HG03460 (cell line): Measurements from ENCODE around the gene GSTM3.
"Not testable (repeated sequence)": the region's sequence is repeated elsewhere in the genome, so short reads cannot be mapped to it uniquely, and the experiment has no call there.

Experiments
- ATAC-seq: cut with Tn5 transposase; IDR thresholded peaks from one replicate; pipeline ENCODE4 v1.9.1; 2021; ENCODE audit not compliant: unreplicated experiment

Gene GSTM3

DNA sequence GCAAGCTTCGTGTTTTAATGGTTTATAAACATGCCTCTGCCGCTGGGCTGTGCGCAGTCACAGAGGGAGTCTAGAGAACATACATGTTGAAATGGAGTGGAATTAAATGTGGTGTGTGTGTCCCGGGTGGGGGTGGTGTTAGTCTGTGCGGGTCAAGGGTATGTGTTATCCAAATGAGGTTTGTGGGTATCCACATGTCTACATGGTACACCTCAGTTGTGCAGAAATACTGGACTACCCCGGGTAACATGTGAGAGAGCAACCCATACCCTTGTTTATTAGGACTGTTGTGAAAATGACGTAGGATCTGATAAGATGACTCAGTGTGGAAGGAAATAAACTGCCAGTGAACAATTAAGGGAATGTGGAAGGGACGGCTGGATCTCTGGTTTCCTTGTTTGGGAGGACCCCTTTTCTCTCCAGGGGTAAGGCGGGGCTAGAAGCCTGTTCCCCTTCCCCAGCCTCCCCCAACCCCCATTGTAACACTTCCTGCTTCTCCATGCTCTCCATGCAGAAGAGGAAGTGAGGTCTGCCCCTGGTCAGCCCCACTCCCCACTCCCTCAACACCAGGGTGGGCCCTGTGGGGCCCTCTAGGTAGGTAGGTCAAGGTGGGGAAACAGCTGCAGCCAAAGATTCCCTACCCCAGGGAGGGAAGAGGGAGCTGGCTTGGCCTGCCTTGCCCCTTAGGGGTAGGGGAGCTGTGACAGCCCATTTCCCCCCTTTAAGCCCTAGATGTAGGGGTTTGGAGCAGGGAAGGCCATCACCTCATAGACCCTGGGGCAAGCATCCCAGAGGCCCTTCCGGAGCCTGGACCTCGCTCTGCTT is 22.2 kb upstream of the GSTM3 start:
- no peak for ATAC-seq

DNA sequence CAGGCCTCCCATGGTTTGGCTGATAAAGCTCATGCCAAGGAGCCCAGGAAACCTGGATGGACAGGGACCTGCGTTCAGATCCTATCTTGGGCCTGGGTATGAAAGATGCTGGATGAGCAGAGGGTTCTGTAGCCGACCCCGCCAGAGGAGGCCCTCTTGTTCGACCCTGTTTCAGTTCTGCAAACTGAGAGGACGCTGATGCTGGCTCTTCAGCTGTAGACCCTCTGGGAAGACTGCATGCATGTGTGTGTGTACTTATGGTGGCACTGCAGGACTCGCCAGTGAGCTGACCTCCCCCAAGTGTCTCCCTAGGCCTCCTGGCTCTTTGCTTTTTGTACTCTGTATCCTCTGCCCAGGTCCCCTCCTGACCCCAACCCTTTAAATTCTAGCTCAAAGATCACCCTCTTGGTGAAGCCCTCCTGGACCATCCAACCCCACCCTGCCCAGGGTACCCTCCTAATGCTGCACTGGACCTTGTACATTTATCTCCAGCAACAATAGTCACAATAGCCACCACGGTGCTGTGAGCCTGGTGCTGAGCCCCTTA is 21.3 kb upstream of the GSTM3 start:
- ATAC-seq, result no peak

DNA sequence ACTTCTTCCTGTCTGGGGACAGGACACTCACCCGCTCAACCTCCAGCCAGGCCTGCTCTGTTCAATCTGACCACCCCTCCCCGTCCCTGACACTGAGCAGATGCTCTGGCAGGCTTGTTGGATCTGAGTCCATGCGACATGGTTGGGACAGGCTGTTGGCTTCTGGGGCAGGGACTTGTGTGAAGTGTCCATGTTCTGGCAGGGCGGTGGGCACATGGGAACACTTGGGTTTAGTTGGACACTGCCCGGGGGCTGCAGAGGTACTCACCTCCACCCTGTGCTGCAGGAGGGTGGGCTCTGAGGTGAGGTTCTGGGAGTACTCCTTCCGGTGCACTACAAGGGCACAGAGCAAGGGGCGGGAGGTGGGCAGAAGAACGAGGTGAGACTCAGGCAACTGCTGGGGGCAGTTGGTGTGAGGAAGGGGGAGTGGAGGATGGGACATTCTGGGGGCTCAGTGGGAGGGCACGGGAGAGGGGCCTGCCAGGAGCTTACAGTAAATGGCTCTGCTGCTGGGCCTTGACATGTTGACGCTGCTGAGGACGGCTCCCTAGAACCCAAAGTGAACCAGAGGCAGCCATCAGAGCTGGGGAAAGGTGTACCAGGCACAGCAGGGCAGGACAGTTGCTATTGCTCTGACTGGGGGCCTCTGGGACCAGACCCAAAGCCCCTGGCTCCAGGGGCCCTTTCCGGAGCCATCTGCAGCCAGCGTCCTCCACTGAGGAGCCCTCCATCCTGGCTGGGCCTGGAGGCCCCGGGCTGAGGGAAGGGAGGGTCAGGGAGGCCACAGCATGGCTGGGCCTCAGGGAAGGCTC is 20.6 kb upstream of the GSTM3 start:
- no peak for ATAC-seq

DNA sequence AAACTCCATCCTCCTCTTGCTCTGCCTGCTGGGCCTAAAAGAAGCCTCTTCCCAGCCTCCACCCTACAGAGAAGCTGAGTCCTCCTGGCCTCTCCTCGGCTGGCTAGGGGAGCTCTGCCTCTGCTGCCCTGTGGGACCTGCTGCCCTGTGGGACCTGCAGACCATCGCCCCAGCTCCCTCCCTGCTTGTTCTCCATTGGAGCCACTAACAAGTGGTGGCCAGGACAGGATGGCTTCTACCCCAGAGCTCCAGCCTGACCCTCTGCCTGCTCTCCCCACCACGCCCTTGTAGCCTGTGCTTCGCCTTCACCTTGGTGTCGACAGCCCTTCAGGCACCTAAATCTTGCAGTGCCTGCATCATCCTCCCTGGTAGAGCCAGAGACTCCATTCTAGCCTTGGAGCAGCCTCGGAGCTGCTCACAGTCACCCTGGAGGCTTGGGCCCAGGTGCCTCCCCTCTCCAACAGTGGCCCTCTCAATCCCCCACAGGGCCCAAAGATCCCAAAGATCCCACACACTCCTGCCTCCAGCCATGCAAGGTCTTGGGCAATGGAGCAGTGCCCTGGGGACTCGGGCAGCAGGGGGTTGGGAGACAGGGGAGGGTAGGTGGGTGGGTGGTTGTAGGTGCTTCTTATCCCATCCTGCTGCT is 19.9 kb upstream of the GSTM3 start:
- no peak for ATAC-seq

DNA sequence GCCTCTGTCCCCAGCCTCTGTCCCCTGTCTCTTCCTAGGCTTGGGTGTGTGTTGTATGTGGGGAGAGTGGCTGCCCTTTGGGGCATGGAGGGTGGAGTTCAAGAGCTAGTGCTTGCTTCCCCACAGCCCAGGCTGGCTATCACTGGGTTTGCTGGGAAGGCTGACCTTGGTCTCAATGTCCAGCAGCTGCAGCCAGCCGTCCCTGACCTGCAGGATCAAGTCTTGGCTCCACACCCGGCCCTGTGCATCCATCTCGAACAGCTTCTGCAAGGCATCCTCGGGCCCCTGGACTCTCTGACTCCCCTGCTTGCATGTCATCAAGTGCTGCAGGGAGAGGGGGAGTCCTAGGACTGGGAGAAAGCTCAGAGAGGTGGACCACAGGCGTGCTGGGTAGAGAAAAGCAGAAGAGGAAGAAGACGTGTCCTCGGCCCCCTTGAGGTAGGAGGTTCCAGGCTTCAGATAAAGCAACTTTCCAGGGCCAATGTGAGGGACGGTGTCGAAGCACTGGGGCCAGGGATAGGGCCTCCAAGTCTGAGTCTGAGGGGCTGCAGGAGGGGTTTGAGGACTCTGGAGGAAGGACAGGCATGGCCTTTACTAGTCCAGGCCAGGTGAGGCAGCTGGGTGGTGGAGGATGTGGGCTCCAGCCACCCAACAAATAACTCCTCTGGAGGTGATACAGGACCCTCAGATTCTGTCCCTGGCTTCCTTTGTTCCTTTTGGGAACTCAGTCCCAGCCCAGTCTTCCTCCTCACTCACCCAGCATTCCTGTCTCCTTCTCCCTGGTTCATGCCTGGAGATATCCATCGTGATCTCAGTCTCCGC is 18.9 kb upstream of the GSTM3 start:
- ATAC-seq, result no peak

DNA sequence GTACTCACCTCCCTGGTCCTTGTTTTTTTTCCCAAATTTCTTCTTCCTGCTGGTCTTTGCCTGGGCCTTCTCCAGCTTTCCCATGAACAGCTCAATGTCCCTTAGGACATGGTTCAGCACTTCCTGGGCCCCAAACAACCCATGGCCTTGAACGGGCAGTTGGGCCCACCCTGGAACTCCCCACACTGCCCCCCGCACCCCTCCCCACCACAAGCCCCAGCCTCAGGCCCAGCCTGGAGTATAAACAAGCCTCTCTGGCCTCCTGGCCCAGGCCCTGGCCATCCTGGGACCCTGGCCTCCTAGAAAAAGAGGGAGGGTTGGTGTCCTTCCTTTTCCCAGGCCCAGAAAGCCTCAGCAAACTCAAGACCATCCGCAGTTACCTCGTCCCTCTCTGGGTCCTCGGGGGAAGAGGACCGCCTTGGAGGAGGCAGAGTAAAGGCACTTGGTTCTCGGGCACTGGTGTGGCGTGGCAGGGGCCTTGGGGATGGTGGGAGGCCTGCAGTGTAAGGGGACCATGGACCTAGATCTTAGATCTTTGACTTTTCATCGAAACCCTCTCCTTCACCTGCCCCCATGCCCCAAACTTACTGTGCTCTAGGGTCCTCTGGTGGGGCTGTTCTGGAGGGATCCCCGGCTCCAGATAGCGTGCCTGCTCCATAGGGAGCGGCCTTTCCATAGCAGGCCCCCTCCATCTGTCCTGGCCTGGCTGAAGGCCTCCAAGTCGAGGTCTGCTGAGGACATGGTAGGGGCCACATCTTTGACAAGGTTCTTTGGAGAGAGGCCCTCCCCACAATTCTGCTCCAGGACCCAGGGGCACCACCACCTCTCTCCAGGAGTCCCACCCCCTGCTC is 17.3 kb upstream of the GSTM3 start:
- ATAC-seq, result no peak

DNA sequence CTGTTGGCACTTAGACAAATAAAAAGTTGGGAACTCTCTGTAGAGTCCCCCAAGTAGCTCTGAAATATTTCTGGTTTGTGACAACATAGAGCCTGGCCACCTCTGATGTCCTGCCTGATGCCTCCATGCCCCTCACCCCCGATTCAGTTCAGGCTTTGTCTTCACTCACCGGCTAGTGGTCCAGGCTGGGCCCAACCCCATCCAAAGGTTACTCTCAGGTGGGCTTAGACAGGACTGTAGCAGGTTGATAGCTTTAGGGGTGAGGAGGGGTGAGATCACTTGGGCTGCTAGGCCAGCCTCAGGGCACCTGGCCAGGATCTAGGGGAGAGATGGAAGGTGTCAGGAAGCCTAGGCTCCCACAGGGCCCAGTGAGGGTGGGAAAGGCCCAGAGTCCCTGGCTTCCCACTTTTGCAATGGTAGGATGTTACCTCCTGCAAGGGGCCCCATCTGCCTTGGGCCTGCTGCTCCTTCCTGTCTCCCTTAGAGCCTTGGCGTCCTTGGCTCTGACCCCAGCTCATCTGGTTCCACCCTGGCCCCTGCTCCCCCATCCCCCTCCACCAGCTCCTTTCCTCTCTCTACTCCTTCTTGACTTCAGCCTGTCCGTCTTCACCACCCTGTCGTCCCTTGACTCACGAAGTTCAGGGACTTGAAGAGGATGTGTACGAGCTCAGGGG is 16.1 kb upstream of the GSTM3 start:
- no peak for ATAC-seq

DNA sequence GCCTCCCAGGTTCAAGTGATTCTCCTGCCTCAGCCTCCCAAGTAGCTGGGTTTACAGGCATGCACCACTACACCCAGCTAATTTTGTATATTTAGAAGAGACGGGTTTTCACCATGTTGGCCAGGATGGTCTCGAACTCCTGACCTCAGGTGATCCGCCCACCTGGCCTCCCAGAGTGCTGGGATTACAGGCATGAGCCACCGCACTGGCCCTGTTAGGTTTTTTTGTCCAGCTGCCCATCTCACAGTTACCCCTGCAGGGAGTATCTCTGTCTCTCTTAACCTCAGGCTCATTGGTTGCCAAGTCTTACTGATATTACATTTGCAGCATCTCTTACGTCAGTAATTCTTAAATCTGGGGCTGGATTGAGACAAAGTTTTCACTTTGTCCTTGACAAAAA is 15.5 kb upstream of the GSTM3 start:
- ATAC-seq, result not testable (repeated sequence)

DNA sequence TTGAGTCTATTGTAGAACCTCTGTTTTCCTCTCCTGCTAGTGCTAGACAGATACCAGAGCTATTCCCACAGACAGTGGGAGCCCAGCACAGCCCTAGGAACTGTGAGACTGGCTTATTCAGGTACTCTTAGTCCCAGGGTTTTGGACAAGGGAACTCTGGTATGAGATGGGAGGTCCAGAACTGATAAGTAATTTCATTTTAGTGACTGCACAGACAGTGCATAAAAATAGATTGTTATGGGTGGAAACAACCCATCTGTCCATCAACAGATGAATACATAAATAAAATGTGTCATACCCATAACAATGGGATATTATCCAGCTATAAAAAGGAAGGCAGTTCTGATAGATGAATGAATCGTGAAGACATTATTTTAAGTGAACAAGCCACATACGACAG is 13.9 kb upstream of the GSTM3 start:
- no peak for ATAC-seq

DNA sequence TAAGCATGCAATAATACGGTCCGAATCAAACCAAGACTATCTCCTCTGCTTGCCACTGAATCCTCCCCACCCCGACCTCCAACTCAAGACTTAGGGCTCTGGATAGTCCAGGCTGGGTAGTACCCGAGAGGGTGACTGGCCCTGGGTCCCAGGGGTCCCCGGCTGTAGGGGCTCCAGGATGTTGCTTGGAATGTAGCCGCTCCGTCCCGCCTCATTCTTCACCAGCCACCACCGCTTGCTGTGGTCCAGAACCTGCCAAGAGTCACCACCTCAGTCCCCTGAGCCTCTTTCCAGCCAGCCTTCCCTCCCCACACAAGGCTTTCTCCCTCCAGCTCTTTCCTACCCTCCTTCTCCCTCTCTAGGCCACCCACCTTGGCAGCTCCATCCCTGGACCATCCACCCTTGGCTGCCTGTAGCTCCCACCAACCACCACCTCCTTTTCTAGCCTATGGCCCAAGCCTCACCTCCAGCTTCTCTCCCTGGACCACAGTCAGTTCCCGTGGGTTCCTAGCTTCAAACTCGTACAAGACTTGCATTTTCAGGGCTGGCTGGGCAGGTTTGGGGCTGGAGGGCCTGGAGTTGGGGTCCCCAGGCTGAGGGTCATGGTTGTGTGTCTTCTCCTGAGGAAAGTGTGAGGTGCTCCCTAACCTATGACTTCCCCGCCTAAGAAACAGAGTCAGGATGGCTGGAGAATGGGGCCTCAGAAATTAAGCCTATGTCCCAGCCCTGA is 10.9 kb upstream of the GSTM3 start:
- no peak for ATAC-seq

DNA sequence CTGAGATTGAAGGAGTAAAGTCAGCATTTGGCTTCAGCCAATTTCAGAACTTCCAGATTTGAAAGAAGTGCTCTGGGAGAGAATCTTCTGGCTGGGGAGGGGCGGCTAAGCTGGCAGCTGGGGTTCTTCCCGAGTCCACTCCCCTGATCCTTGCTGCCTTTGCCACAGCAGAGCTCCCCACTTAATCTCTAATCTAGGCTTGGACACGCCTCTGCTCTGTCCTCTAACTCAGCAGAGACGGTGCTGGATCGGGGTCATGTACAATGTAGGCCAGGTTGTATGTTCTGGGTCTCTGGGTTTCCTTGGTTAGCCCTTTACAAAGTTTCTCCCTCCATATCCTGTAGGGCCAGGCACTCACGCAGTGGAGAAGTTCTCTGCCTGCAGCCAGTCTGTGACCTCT is 10.1 kb upstream of the GSTM3 start:
- ATAC-seq, result no peak

DNA sequence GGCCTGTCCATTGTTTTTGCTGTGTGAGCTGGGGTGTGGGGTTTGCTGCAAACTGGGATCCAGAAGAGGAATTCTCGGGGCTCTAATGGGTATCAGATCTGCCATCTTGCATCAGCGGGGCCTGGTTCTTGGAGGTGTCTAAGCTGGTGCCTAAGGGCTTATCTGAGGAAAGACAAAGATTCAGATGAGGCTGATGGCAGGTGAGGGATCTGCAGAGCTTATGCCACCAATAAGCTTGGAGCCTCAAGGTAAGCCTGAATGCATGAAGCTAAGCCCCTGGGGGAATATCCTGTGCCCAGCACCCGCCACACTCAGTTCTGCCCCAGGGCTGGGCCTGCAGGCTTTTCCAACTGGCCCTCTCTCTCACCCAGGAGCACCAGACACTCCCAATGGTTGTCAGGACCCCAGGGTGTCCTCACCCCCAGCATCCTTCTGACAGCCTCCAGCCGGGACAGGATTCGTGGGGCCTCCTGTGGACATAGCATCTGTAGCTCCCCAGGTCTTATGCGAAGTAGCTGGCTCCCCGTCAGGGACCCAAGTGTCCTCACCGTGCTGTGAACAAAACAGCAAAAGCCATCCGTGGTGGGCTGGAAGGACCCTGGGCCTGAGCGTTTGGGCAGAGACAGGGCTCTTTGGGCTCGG is 9.5 kb upstream of the GSTM3 start:
- ATAC-seq, result no peak

DNA sequence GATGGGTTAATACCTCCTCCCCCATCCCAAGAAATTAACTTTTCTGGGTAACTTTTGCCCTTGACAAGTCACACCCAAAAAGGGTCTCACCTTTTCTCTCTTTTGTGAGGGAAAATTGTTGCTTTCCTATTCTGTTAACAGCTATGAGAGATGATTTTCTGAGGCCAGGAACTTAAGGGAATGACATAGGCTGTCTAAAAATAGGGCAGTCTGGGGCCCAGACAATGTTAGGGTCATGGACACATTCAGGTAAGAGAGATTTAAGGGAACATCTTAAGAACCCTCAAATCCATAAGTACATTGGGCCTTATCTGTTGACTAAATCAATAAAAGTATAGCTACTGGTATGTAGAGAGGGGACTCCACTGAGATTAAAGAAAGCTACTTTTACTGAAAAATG is 8.4 kb upstream of the GSTM3 start:
- no peak for ATAC-seq

DNA sequence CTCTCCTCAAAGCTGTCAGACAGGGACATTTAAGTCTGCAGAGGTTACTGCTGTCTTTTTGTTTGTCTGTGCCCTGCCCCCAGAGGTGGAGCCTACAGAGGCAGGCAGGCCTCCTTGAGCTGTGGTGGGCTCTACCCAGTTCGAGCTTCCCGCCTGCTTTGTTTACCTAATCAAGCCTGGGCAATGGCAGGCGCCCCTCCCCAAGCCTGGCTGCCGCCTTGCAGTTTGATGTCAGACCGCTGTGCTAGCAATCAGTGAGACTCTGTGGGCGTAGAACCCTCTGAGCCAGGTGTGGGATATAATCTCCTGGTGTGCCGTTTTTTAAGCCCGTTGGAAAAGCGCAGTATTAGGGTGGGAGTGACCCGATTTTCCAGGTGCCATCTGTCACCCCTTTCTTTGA is 7.5 kb upstream of the GSTM3 start:
- ATAC-seq, result not testable (repeated sequence)

DNA sequence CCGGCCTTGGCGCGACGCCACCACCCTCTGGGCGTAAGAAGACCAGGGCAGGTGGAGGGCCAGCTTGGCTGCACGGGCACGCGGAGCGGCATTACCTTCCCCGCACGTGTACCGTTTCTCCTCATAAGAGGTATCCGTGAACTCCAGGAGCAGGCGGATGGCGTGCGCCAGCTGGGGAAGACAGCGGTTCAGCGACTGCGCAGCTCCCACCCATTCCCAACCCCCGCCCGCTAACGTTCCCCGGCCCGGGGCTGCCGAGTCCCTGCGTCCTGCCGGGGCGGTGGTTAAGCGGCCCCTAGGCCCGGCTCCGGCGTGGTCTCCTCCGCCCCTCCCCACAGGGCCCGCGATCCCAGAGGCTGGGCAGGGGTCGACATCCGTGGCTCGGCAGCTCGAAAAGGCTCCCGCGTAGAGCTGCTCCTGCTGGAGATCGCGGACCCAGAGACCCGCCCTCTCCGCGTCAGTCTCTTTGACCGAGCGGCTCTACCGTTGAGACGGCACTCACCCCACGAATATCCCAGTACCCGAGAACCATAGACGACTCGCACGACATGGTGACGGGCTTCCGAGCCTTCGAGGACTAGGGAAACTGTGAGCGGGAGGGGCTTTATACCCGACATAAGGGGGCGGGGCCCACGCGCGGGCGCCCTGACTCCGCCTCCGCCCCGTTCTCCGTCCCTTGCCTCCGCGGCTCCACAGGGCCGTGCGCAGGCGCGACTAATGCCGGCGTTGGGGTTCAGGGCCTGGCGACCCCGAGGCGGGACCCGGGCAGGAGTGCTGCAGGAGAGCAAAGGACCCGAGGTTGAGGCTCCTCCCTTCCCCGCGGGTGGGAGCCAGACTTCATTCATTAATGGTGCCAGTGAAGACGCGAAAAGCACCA is 862 bp downstream of the GSTM3 start:
- ATAC-seq, result peak; percentile 70

DNA sequence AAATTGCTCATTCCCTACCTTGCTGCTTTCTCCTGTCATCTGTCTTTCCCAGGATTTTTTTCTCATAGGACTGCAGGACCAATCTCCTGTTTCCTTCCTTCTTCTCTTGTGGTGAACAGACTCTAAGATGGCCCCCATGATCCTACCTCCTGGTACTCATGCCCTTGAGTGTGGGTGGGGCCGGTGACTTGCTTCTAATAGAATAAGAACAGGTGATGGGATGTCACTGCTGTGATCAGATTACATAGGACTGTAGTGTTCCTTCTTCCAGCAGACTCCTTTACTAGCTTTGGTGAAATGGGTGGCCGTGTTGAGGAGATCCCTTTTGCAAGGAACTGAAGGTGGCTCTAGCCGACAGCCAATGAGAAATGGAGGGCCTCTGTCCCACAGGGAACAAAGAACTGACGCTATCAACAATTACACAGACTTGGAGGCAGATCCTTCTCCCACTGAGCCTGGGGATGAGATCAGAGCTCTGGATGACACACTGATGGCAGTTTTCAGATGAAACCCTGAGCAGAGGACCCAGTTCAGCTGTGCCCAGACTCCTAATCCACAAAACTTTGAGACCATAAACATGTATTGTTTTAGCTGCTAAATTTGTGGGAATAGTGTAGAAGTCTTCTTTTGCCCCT is 7.5 kb downstream of the GSTM3 start:
- no peak for ATAC-seq
